Spinal cord (tissue), 10 donors: ENCODE measurements around the gene NAGLU. TPM values are rescaled to one million over a fixed set of nuclear protein-coding genes. Genes with fewer than 3 reads are reported as not detected.
A peak's percentile ranks its signal among the peaks of the same experiment; 100 is the strongest.

Experiments used
- DNase-seq, 6 donors: peaks; one replicate each; pipeline versions ENCODE4 v3.0.0 to v3.0.0-alpha.2; 2013 to 2015; ENCODE audit warnings: low spot score in 6 of 6, low read depth in 4 of 6
- H3K27ac ChIP-seq: one replicate; pipeline ENCODE4 v1.5.1; 2013; ENCODE audit warnings: low read depth, low read length, control low read depth
- H3K27me3 ChIP-seq: one replicate; pipeline ENCODE4 v1.6.1; 2013; ENCODE audit warnings: low read length; ENCODE audit not compliant: control insufficient read depth, insufficient read depth
- H3K36me3 ChIP-seq: one replicate; pipeline ENCODE4 v1.6.1; 2013; ENCODE audit warnings: low read length; ENCODE audit not compliant: control insufficient read depth, insufficient read depth
- H3K4me1 ChIP-seq: one replicate; pipeline ENCODE4 v1.6.1; 2013; ENCODE audit warnings: low read length; ENCODE audit not compliant: control insufficient read depth, insufficient read depth
- H3K4me3 ChIP-seq: one replicate; pipeline ENCODE4 v1.5.1; 2013; ENCODE audit warnings: low read depth, low read length, control low read depth
- H3K9me3 ChIP-seq: one replicate; pipeline ENCODE4 v1.6.1; 2013; ENCODE audit warnings: low read length; ENCODE audit not compliant: control insufficient read depth, insufficient read depth
- WGBS: methylation state at CpG from one replicate; pipeline ENCODE4 v1.1.5; 2013; ENCODE audit warnings: missing lambda C conversion rate; ENCODE audit not compliant: insufficient coverage; 5-methylcytosine and 5-hydroxymethylcytosine counted together
- polyA plus RNA-seq, 2 donors: library from polyadenylated mRNA; unstranded; fragments of 120-200 nt; gene quantifications; one replicate each; pipeline ENCODE4 v1.2.1, GENCODE V29; 2013; ENCODE audit not compliant: insufficient read length in 2 of 2
- small RNA-seq: library from RNA; depleted of rRNA; stranded (forward); fragments of <200 nt; gene quantifications from one replicate; pipeline ENCODE3, GENCODE V24; 2014; ENCODE audit warnings: low replicate concordance
- total RNA-seq, 2 donors: library from RNA; depleted of rRNA in 1 of 2; stranded (reverse); fragments of 120-200 nt in 1 of 2; fragments of >200 nt in 1 of 2; gene quantifications; one replicate each; pipeline versions ENCODE4 v1.2.3 to v1.2.4, GENCODE V29; 2013 to 2014
- donor health status: healthy.

The NAGLU gene
- total and polyA plus RNA-seq, 4 donors, result 13.0 to 24.2 (median 20.3) TPM

DNA sequence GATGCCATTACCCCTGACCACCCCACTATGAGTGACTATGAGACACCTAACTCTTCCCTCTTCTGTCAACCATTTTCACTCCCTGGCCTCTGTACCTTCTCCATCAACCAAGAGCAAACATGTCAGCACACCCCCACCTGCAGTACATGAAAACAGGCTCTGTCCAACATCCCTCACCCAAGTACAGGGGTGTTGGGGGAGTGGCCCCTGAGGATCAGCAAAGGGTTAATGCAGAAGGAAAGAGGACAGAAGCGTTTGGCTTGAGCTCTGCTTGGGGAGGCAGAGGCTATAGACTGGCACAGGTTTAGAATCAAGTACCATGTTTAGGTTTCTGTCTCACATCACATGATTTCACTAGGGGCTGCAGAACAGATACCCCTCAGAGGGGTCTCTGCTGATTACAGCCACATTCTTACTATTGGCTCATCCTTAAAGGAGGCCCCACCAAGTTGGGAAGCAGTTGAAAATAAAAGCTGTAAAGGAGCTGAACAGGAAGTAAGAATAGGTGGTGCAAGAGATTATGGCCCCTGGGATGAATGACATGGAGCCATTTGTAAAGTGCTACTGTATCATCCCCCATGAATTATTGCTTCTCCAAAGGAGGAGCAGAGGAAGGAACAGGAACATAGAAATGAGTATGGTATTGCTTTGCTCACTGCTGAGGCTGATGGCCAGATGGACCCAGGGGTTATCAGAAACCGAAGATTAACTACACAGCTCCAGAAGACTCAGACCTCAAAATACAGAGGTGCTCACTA is 43.9 kb downstream of the NAGLU start:
- Histone ChIP-seq H3K27ac (no peak overlapping the region), H3K27me3 (no peaks in the 10 kb centered on the region), H3K9me3 (no peaks in the 10 kb centered on the region), H3K4me1 (peaks cover 26% of the 10 kb centered on the region), H3K4me3 (no peak overlapping the region), H3K36me3 (peaks cover 59% of the 10 kb centered on the region)
- 88% methylated on average over 1 of the region's 2 CpGs for WGBS
- no peak for DNase-seq

DNA sequence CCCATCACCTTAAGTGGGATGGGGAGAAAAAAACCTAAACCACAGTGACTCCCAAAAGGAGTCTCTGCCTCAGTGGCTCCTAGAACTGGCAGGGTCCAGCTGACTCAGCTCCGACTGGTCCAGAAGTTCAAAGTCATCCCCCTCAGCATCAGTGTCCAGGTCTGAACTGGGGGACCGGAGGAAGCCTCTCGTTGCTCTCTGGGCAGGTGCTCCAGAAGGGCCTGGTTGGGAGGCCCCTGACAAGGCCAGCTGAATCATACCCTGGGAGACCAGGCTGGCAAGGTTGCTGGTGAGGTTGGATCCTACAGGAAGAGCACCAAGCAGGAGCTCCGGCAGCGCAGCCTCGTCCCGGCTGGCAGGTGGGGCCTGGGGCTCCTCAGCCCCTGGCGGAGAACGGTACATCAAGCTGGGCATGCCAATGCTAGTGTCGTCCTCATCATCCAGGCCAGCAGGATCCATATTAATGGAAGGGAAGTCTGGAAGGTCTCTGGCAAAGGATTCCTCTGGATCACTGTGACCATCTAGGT is 45.8 kb downstream of the NAGLU start:
- WGBS, result 91% methylated on average over 9 of the region's 10 CpGs
- H3K27me3 ChIP-seq, result no peaks in the 10 kb centered on the region
- peaks cover 64% of the 10 kb centered on the region for H3K36me3 ChIP-seq
- H3K4me1 ChIP-seq, result peaks cover 20% of the 10 kb centered on the region
- DNase-seq, result no peak
- H3K27ac ChIP-seq, result no peak overlapping the region
- H3K9me3 ChIP-seq, result no peaks in the 10 kb centered on the region
- no peak overlapping the region for H3K4me3 ChIP-seq

DNA sequence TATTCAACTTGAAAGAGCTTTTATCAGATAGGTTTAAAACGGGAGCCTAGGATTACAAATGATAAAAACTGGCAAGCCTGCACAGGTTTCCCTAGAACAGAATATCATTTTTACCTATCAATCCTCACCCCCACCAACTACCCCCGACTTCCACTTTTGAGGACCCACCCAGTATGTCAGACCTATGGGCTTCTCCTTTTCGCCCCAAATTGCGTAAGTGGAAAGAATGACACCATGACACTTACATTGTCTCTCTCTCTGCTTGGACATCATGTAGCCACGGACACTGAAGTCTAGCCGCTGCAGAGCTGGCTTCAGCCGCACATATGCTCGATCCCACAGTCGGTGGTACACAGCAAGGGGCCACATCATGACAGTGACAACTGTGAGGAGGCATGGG is 48.8 kb downstream of the NAGLU start:
- no peak overlapping the region for H3K4me3 ChIP-seq
- WGBS, result 86% methylated on average over 9 of the region's 9 CpGs
- H3K27me3 ChIP-seq, result no peaks in the 10 kb centered on the region
- H3K36me3 ChIP-seq, result peaks cover 74% of the 10 kb centered on the region
- no peaks in the 10 kb centered on the region for H3K4me1 ChIP-seq
- DNase-seq, result no peak
- no peak overlapping the region for H3K27ac ChIP-seq
- no peaks in the 10 kb centered on the region for H3K9me3 ChIP-seq

DNA sequence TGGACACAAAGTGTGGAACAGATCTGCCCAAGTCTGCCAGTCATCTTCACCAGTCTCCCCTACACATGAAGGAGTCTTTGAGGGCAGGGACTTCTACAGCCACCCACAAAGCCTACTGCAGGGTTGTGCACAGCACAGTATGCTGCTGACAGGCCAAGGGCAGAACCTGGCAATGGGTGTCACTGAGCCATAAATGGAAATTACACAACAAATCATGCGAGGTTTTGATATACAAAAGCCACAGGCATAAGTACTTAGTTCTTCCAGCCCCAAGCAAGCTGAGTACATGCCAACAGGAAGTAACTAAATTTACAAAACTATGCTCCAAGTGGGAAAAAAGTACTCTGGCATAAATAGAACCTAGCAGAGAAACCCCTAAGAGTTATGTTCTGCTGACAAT is 49.3 kb downstream of the NAGLU start:
- no peaks in the 10 kb centered on the region for H3K27me3 ChIP-seq
- H3K4me3 ChIP-seq, result no peak overlapping the region
- H3K9me3 ChIP-seq, result no peaks in the 10 kb centered on the region
- no peak overlapping the region for H3K27ac ChIP-seq
- 100% methylated on average over 1 of the region's 1 CpG for WGBS
- no peak for DNase-seq
- H3K4me1 ChIP-seq, result no peaks in the 10 kb centered on the region
- peaks cover 74% of the 10 kb centered on the region for H3K36me3 ChIP-seq

DNA sequence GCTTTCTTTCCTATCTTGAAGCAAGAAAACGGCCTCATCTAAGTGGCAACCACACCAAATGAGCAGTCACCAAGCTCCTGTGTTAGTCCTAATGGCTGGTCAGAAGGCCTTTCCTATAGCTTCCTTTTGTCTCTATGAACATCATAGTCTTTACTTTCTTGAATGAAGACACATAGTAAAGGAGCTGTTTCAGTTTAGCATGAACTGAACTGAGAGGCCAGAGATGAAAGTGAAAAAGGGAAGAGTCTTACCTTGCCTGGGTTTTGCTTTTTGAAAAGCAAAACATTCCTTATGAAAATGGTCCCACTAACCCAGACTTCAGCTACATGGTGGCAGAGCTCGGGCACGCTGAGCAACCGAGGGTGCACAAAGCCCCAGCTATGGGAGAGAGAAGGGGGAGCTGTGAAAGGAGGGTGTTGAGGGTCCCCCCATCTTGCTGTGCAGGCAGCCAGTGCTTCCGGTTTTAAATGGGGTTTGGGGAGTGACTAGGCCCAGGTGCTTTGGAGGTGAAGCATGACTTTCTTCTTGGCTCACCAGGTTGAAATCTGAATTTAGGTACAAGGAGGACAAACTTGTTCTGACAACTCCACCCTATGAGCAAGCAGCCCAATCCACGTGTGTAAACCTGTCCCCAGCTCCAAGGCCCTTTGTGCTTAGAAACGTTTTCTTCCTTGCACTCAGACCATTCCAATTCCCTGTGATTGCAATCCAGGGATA is 50.6 kb downstream of the NAGLU start:
- Histone ChIP-seq H3K4me1 (no peaks in the 10 kb centered on the region), H3K36me3 (peaks cover 70% of the 10 kb centered on the region), H3K27ac (no peak overlapping the region), H3K27me3 (no peaks in the 10 kb centered on the region), H3K4me3 (no peak overlapping the region), H3K9me3 (no peaks in the 10 kb centered on the region)
- WGBS, result 100% methylated on average over 2 of the region's 7 CpGs
- no peak for DNase-seq

DNA sequence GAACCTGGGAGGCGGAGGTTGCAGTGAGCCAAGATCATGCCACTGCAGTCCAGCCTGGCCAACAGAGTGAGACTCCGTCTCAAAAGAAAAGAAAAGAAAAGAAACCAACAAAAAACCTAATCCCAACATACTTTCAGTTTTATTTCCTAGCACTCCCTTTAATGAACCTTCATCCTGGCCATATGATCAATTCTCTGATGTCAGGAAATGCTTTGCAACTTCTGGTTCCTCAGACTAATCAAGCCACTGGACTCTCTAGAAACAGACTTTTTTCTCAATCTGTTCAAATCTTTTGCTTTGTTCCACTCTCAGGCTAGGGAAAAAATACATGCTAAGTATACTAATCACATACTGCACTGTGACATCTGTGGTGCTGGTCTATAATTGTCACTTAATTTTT is 54.8 kb downstream of the NAGLU start:
- Histone ChIP-seq H3K4me3 (no peak overlapping the region), H3K36me3 (peaks cover 37% of the 10 kb centered on the region), H3K9me3 (no peaks in the 10 kb centered on the region), H3K27me3 (no peaks in the 10 kb centered on the region), H3K4me1 (no peaks in the 10 kb centered on the region), H3K27ac (no peak overlapping the region)
- DNase-seq, result no peak
- WGBS, result 100% methylated on average over 2 of the region's 2 CpGs

DNA sequence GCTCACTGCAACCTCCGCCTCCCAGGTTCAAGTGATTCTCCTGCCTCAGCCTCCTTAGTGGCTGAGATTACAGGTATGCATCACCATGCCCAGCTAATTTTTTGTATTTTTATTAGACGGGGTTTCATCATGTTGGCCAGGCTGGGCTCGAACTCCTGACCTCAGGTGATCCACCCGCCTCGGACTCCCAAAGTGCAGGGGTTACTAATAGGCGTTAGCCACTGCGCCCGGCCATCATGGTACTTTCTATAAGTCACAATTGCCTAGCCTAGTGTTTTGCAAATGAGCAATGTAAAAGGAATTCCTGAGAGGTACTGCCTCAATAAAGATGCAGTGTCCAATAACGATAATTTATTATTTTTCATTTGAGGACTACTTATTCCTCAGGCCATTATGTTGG is 55.4 kb downstream of the NAGLU start:
- Histone ChIP-seq H3K27ac (no peak overlapping the region), H3K4me1 (no peaks in the 10 kb centered on the region), H3K4me3 (no peak overlapping the region), H3K36me3 (peaks cover 38% of the 10 kb centered on the region), H3K27me3 (no peaks in the 10 kb centered on the region), H3K9me3 (no peaks in the 10 kb centered on the region)
- WGBS, result 90% methylated on average over 2 of the region's 9 CpGs
- peak in 1 of 6 donors; percentile 13 for DNase-seq

Small RNA genes within 50 kb of the gene (small RNA-seq; reads per million reads assigned to genes)
- gene MIR548AT, result 0.53 reads per million, percentile 58 among the genes with 10 or more reads in this experiment

Other genes starting within 250 kb of the NAGLU start
- 1 to 10 TPM; 8.3 to 8.5 TPM for gene STAT5A, start 247.7 kb upstream of the NAGLU start, total RNA-seq
- gene STAT5A, start 247.7 kb upstream of the NAGLU start, polyA plus RNA-seq, result 1 to 10 TPM; 4.3 to 6.7 TPM
- gene STAT3, start 147.8 kb upstream of the NAGLU start, total RNA-seq, result 10 to 100 TPM; 77.6 to 97.5 TPM
- gene STAT3, start 147.8 kb upstream of the NAGLU start, polyA plus RNA-seq, result 10 to 100 TPM; 74.1 to 74.5 TPM
- 100 to 1,000 TPM in 1 of 2 donors, 10 to 100 TPM in 1; 60.5 to 151 TPM for gene CAVIN1, start 113.0 kb upstream of the NAGLU start, total RNA-seq
- 10 to 100 TPM; 30.9 to 57.1 TPM for gene CAVIN1, start 113.0 kb upstream of the NAGLU start, polyA plus RNA-seq
- gene ATP6V0A1, start 77.4 kb upstream of the NAGLU start, total RNA-seq, result 100 to 1,000 TPM in 1 of 2 donors, 10 to 100 TPM in 1; 71.1 to 321 TPM
- 100 to 1,000 TPM; 179 to 218 TPM for gene ATP6V0A1, start 77.4 kb upstream of the NAGLU start, polyA plus RNA-seq
- gene HSD17B1, start 16.7 kb downstream of the NAGLU start, total RNA-seq, result 1 to 10 TPM in 1 of 2 donors, under 1 TPM in 1; 0.69 to 5.2 TPM
- gene HSD17B1, start 16.7 kb downstream of the NAGLU start, polyA plus RNA-seq, result 1 to 10 TPM; 5.2 to 6.8 TPM
- gene COASY, start 25.9 kb downstream of the NAGLU start, total RNA-seq, result 10 to 100 TPM; 12.8 to 25.7 TPM
- 10 to 100 TPM; 44.8 to 49.7 TPM for gene COASY, start 25.9 kb downstream of the NAGLU start, polyA plus RNA-seq
- 10 to 100 TPM; 20.3 to 23.7 TPM for gene MLX, start 30.9 kb downstream of the NAGLU start, total RNA-seq
- 10 to 100 TPM; 36.7 to 45.4 TPM for gene MLX, start 30.9 kb downstream of the NAGLU start, polyA plus RNA-seq
- gene PSMC3IP, start 41.5 kb downstream of the NAGLU start, total RNA-seq, result 1 to 10 TPM; 5.9 to 10.0 TPM
- 10 to 100 TPM; 18.3 to 24.1 TPM for gene PSMC3IP, start 41.5 kb downstream of the NAGLU start, polyA plus RNA-seq
- gene RETREG3, start 73.1 kb downstream of the NAGLU start, total RNA-seq, result 10 to 100 TPM; 41.1 to 50.4 TPM
- gene RETREG3, start 73.1 kb downstream of the NAGLU start, polyA plus RNA-seq, result 10 to 100 TPM; 30.0 to 41.7 TPM
- 10 to 100 TPM; 17.0 to 42.9 TPM for gene TUBG1, start 73.4 kb downstream of the NAGLU start, total RNA-seq
- 10 to 100 TPM; 56.9 to 67.4 TPM for gene TUBG1, start 73.4 kb downstream of the NAGLU start, polyA plus RNA-seq
- gene TUBG2, start 123.0 kb downstream of the NAGLU start, total RNA-seq, result 10 to 100 TPM; 21.1 to 26.9 TPM
- 10 to 100 TPM; 62.2 to 85.6 TPM for gene TUBG2, start 123.0 kb downstream of the NAGLU start, polyA plus RNA-seq
- gene PLEKHH3, start 140.8 kb downstream of the NAGLU start, total RNA-seq, result 10 to 100 TPM in 1 of 2 donors, 1 to 10 TPM in 1; 5.5 to 23.7 TPM
- gene PLEKHH3, start 140.8 kb downstream of the NAGLU start, polyA plus RNA-seq, result 10 to 100 TPM; 16.9 to 26.4 TPM
- 1 to 10 TPM; 1.3 to 4.4 TPM for gene CCR10, start 145.6 kb downstream of the NAGLU start, total RNA-seq
- gene CCR10, start 145.6 kb downstream of the NAGLU start, polyA plus RNA-seq, result 1 to 10 TPM; 2.7 to 5.2 TPM
- 10 to 100 TPM; 19.8 to 70.9 TPM for gene CNTNAP1, start 146.3 kb downstream of the NAGLU start, total RNA-seq
- gene CNTNAP1, start 146.3 kb downstream of the NAGLU start, polyA plus RNA-seq, result 10 to 100 TPM; 55.1 to 62.9 TPM
- gene EZH1, start 208.8 kb downstream of the NAGLU start, total RNA-seq, result 10 to 100 TPM; 28.7 to 42.5 TPM
- 10 to 100 TPM; 43.0 to 53.5 TPM for gene EZH1, start 208.8 kb downstream of the NAGLU start, polyA plus RNA-seq
- gene RAMP2, start 225.0 kb downstream of the NAGLU start, total RNA-seq, result 100 to 1,000 TPM in 1 of 2 donors, 10 to 100 TPM in 1; 25.2 to 106 TPM
- gene RAMP2, start 225.0 kb downstream of the NAGLU start, polyA plus RNA-seq, result 100 to 1,000 TPM in 1 of 2 donors, 10 to 100 TPM in 1; 79.3 to 100 TPM
- 100 to 1,000 TPM in 1 of 2 donors, 10 to 100 TPM in 1; 39.6 to 106 TPM for gene VPS25, start 237.2 kb downstream of the NAGLU start, total RNA-seq
- 10 to 100 TPM; 54.1 to 64.9 TPM for gene VPS25, start 237.2 kb downstream of the NAGLU start, polyA plus RNA-seq
- gene WNK4, start 244.4 kb downstream of the NAGLU start, total RNA-seq, result 10 to 100 TPM in 1 of 2 donors, 1 to 10 TPM in 1; 3.5 to 11.2 TPM
- gene WNK4, start 244.4 kb downstream of the NAGLU start, polyA plus RNA-seq, result 10 to 100 TPM in 1 of 2 donors, 1 to 10 TPM in 1; 1.9 to 14.1 TPM